B cell (primary cell): Measurements from ENCODE around the gene SAMD9.

ENCODE experiments used
- EZH2 ChIP-seq: IDR thresholded peaks from 2 replicates; pipeline ENCODE4 v1.6.1; 2012; ENCODE audit warnings: borderline replicate concordance, low read depth, mild to moderate bottlenecking, moderate library complexity, low read length; ENCODE audit not compliant: insufficient read depth, poor library complexity, severe bottlenecking
- TF ChIP-seq, protein P1 (sequence below): fragments of 200-600 bp; IDR thresholded peaks from one replicate; pipeline ENCODE4 v1.8.0; 2022; ENCODE audit warnings: antibody characterized with exemption, mild to moderate bottlenecking

DNA sequence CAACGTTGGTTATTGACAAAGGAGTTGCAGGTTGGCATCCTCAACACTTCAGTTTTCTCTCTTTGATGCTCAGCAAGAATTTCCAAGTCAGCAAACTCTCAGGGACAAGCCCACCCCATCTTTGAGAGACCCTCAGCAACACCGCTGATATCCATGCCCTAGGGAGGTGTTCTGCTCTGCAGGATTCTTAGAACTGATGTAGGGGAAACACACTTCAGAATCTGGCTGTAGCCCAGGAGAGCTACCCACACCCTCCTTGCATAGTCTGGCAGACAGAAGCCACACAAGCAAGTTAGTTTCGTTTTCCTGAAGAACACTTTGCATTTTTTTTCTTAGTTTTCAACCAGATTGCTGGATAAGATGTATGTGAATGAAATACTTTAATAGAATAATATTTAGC, 29.6 kb upstream of the SAMD9 start:
- no peak for TF ChIP-seq EZH2
- TF ChIP-seq, protein P1, sequence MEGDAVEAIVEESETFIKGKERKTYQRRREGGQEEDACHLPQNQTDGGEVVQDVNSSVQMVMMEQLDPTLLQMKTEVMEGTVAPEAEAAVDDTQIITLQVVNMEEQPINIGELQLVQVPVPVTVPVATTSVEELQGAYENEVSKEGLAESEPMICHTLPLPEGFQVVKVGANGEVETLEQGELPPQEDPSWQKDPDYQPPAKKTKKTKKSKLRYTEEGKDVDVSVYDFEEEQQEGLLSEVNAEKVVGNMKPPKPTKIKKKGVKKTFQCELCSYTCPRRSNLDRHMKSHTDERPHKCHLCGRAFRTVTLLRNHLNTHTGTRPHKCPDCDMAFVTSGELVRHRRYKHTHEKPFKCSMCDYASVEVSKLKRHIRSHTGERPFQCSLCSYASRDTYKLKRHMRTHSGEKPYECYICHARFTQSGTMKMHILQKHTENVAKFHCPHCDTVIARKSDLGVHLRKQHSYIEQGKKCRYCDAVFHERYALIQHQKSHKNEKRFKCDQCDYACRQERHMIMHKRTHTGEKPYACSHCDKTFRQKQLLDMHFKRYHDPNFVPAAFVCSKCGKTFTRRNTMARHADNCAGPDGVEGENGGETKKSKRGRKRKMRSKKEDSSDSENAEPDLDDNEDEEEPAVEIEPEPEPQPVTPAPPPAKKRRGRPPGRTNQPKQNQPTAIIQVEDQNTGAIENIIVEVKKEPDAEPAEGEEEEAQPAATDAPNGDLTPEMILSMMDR: no peak
